NCI-H1417 (cell line): Measurements from ENCODE around the gene KCNJ18.
"Not testable (repeated sequence)": the region's sequence is repeated elsewhere in the genome, so short reads cannot be mapped to it uniquely, and the experiment has no call there.

Experiments used
- DNase-seq, 3 experiments: peaks; one replicate each; lab custom pipeline; 2025; lab: John Stamatoyannopoulos, UW

Gene KCNJ18

DNA sequence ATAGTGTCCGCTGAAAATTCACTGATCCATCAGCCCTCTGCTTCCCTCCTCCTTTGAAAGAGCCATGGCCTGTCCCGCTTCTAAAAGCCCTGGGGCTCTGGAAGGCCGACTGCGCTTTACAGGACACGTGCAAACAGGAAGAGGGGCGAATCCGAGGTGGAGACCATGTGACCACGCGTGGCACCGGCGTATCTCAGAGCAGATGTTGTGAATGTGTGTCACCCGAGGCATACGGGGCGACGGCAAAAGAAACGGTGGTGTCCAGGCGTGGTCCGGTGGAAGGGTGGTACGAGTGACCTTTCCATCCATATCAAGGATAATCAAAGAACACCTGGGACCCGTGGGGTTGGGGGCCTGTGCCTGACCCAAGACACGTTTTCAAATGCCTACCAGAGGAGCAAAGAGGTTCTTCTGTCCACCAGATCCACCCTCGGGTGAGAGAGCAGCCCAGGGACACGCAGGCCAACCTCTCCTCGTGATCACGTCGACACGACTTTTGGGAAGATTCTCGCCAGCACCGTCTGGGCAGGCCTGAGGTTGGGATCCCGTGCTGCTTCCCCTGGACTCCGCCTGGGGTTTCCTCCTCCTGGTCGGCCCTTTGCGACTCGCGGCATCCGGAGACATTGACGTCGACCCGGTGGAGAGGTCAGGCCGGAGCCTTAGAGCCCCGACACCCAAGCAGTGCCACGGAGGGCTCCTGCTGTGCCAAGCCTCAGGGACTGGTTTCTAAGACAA is 7.1 kb upstream of the KCNJ18 start:
- not testable (repeated sequence) for DNase-seq

DNA sequence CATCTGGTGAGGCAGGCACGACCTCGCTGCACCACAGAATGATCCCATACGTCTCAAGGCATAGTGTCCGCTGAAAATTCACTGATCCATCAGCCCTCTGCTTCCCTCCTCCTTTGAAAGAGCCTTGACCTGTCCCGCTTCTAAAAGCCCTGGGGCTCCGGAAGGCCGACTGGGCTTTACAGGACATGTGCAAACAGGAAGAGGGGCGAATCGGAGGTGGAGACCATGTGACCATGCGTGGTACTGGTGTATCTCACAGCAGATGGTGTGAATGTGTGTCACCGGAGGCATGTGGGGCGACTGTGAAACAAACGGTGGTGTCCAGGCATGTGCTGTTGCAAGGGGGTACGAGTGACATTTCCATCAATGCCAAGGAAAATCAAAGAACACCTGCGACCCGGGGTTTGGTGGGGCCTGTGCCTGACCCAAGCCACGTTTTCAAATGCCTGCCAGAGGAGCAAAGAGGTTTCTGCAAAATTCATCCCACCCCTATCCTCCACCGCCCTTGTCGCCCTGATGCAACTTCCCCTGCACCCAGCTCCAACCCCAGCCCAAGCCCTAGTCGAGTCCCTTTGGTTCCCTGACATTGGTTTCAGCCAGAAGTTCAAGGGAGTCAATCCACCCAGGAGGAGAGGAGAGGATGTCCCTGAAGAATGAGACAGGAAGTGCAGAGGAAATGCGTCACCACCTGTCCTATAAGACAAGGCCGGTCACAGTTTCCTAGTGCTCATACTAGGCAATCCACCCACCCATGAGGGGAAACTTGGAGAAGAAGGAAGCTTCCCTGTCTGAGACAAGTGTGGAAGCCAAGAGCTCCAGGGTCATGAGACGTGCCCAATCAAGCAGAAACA is 5.9 kb upstream of the KCNJ18 start:
- no peak for DNase-seq

DNA sequence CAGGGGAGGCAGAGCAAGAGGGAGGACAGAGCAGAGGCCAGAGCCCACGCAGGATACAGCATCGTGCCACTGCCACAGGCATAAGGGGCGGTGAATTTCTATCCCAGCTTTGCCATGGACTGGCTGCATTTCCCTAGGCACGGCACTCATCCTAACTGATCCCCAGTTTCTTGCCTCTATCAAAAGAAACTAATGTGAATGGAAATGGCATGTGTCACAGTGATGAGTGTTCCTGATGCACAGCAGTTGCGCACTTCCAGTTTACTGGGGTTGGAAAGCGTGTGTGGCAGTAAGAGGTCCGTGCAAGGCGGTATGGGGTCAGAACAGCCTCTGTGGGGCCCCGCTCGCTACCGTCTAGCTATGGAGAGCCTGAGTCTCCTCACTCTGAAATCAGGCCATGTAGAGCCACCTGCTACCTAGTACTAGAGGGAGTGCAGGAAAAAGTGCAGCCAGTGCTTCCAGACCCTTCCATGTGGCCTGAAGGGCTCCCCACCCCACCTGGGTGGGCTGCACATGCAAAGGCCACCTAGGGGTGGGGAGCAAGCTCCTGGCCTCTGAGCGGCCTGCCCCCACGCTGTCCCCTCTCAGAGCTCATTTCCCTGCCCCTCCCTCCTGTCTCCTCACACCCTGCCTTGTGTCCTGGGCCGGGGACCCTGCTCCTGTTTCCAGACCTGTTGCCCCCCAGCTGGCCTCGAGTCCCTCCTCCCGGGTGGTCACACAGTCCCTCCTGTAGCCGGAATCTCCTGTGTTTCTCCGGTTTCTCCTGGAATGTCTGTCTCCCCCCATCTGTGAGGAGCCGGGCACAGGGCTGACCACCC is 5.0 kb upstream of the KCNJ18 start:
- no peak for DNase-seq

DNA sequence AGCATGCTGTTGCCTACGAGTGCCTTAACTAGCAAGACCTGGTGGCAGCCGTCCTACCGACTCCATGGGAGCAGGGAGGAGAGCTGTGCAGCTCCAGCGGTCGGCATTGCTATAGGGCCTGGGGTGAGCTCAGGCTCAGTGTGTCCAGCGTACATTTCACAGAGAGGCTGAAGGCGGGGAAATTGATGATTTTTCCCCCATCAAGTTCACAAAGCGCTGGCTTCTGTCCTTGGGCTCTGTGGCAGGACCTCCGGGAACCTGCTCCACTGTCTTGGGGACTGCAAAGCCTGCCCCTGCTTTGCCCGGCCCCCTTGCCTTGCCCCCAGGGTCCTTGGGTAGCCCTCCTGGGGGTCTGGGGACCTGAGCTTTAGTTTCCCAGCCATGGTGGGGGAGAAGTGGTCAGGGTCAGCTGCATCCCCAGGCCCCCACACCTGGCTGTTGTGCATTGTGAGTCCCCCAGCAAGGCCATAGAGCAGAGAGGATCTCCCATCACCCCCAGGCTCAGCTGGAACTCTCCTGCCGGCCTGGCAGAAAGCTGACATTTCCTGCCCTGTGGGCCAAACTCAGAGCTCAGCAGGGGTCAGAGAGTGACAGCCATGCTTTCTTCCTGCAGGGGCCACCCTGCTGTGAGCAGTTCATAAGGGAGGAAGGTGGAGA is 3.9 kb upstream of the KCNJ18 start:
- DNase-seq, result no peak

DNA sequence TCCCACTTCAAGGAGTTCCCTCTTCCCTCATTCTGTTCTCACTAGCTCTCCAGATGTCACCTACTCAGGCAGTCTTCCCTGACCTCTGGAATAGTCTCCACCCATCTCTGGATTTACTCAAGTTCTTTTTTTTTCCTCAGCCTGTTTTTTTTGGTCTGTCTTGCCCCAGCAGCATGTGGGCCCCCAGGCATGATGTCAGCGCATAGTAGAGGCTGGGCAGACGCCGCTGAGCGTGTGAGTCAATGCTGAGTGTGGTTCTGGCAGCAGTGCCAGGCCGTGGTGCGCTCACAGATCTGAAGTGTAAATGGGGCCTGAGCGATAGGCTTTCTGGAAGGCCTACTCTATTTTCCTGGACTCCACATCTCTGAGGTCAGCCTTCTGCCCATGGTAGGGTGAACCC is 2.7 kb upstream of the KCNJ18 start:
- DNase-seq, result no peak

DNA sequence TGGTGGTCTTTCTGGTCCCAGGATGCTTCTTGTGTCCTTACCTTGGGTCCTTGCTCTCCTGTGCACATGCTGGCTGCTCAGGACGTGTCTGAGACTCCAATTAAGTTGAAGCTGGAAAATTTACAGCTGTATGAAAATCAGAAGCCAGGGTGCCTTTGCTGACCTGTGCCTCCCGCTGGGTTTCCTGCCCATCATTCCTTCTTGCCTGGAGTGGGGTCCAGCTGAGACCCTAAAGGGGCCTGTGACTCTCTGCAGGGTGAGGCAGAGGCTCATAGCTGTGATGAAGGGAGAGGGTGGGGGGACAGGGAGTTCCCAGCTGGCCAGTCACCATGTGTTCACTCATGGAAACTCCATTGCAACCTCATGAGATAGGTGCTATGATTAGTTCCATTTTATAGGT is 1.5 kb upstream of the KCNJ18 start:
- DNase-seq, result not testable (repeated sequence)

DNA sequence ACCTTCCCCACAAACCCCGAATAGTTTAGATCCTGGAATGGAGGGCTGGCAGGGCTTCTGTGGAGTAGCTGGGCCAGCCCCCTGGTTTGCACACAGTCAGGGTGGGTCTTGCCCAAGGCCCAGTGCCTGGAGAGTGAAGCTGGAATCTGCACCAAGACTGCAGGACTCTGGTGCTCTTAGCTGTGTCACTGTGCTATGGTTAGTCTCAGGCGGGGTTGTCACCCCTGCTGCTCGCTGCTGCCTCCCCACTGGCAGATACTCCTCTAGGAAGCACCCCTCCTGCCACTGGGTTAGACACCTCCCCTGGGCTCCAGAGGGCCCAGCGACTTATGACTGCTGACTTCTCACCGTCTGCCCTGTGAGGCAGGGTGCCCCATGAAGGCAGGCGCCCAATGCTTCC is 842 bp upstream of the KCNJ18 start:
- DNase-seq, result not testable (repeated sequence)

DNA sequence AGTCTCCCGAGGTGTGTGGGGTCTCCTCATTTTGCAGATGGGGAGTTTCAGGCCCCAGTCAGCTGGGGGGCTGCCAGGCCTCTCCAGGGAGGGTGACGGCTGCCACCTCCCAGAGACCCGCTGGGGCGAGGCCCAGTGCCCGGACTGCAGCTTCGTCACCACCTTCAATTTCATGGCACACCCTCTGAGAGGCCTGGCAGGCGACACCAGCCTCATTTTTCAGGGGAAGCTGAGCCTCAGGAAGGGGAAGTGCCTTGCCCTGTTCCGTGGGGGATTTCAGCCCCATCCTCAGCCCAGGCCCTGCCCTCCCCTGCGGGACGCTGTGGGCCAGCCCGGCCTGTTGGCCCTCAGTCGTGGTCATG is 362 bp downstream of the KCNJ18 start:
- DNase-seq, result not testable (repeated sequence)

DNA sequence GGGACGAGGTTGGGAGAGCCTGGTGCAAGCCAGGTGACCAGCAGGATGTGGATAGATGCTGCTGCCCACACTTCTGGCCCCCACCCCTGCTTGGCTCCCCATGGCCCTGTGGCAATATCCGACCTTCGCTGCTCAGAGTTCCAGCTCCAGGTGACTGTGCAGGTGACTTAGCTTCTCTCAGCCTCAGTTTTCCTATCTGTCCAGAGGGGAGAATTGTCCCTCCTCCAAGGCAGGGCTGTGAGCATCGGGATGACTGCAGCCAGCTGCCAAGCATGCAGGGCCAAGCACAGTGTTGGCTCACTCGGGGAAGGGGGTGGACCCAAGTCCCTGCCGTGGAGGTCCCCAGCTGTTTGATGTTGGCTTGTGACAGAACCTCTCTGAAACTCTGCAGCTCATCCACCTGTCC is 1.1 kb downstream of the KCNJ18 start:
- DNase-seq, result not testable (repeated sequence)

DNA sequence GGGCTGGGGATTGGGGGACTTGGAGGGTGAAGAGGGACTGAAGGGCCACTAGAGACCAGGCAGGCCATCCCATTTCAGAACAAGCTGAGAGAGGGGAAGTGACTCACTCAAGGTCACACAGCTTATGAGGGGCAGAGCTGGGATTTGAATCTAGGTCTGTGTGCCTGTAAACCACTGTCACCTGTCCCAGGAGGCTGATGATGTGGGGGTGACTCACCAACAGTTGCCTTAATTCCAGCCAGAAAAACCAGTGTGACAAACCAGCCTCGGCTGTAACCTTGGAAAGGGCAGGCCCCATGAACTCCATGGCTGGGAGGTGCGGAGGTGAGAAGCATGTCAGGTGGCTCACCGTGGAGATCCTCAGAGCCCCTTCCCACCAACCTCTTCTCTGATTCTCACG is 1.6 kb downstream of the KCNJ18 start:
- not testable (repeated sequence) for DNase-seq

DNA sequence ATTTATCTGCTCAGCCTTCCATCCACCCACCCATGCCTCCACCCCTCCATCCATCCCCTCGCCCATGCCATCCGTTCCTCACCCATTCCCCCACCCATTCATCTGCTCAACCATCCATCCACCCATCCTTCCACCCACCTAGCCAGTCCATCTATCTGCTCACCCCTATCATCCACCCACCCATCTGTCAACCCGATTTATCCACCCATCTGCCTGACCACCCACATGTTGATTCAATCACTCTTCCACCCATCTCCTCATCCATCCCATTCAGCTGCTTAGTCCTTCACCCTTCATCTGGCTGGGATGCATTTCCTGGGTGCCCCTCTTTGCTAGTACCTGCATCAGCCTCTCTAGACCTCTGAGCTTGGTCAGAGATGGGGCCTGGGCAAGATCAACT is 3.9 kb downstream of the KCNJ18 start:
- not testable (repeated sequence) for DNase-seq

DNA sequence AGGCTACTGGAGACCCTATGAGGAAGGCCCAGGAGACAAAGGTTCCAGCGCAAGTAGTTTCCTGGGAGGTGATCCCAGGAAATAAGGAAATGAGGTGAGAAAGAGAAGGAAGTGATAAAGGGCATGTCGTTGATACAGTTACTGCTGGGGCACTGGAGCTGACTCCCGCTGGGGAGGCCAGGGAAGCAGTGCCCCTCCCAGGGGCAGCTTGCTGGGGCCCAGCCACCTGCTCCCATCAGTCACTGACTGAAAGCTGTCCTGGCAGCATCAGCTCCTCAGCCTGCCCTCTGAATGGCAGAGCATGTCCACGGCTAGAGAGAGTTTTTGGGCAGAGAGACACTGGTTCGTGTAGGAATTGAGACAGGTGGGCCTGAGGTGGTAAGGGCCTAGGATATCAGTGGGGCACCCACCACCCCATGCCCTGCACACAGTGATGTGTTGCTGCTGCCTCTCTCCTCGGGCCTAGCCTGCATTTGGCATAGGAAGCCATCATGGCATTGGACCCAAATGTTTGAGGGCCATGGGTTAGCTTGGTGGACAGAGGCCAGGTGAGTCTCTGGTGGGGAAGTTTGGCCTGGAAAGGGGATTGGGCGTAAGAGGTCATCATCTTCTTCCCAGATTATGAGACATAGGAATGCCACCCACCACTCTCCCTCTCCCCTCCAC is 4.7 kb downstream of the KCNJ18 start:
- DNase-seq, result not testable (repeated sequence)

DNA sequence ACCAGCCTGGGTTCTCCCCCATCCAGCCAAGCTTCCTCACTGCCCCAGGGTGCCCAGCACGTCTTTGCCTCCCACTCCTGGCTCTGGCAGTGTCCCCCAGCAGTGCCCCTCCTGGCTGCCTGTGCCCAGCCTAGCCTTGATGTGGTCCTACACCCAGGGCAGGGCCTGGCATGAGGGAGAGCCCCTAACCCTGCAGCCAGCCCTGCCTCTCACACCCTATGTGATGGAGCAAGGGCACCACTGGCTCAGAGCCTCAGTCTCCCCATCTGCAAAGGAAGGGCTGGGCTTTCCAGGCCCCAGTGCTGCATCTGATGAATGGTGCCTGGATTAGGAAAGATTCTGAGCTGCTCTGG is 5.2 kb downstream of the KCNJ18 start:
- DNase-seq, result not testable (repeated sequence)

DNA sequence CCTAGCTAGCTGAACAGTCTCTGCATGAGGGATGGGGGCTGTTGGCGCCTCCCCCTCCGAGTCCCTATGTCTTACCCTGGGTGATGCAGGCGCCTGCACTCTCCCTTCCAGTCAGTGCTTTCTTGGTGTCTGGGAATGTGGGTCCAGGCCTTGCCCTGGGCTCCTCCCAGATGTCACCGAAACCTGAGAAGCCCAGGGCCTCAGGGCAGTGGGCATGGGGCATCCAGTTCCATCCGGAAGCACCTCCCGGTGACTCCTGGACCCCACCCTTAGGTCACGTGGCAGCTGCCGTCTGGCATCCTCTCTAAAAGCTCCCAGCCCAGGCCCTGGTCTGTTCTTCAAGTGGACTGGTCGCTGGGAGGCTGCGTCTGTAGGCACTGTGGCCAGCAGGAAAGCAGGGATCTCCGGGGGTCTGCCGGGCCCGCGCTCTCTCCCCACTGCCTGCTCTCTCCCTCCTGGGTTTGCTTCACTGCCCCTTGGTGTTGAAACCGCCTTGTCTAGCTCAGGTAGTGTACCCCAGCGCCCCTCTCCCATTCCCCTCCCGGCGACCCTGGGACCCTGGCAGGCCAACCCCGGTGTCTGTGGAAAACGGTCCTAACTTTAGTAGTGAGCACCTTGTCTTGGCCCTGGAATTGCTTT is 6.2 kb downstream of the KCNJ18 start:
- DNase-seq, result not testable (repeated sequence)

DNA sequence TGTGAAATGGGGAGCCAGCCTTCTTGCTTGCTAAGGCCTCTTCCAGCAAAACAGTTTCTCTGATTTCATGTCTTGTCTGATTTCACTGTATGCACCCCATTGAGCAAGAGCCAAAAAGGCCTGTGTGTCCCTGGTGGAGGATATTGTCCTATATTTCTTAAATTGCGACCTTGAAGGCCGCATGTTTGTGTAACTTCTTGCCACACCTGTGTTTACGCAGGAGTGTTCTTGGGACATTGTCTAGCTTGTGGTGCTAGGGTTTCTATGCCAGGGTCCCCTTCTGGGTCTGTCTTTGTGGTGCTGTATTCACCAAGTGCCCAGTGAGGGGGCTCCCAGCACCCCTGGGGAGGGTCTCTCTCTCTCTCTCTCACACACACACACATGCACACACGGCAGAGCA is 6.8 kb downstream of the KCNJ18 start:
- not testable (repeated sequence) for DNase-seq

DNA sequence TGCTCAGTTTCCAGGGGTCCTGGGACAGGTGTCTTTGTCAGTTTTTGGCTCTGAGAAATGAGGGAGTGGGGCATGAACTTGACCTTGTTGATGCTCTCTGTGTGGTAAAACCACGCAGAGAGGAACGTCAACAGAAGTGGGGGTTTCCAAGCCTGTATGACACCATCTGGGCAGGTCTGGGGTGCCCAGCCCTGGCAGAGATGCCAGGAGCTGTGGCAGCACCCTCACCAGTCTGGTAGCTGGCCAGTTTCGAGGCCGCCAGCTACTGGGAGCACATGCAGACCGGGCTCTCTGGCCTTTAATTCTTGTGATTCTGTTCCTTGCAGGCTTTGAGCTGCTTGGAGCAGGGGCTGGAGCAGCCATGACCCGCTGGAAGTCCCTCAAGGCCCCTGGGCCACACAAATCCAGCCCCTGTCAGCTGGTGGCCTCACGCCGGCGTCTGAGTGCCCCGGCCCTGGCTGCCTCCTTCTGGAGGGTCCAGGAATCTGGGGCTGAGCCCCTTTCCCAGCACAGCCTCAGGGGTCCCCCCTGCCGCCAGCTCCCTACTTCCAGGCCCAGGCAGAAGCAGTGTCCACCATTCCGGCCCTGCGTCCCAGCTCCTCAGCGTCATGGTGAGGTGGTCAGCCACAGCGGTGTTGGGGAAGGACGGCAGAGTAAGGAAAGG is 7.4 kb downstream of the KCNJ18 start:
- not testable (repeated sequence) for DNase-seq

DNA sequence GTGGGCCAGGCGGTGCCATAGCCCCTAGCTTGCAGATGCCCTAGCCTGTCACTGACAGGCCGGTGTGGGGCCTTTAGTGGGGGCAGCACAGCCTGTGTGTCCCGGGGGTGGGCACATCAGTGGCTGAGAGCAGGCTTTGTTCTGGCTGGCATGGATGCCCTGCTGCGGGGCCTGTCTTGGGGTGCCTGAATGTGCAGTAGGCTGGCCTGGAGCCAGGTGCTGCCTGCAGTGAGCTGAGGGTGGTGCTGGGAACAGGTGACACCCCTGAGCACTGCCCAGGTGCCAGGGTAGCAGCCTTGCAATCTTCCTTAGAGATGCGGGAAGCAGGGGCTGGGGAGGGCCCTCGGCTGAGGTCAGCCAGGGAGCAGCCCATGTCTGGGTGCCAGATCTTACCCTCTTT is 8.8 kb downstream of the KCNJ18 start:
- DNase-seq, result not testable (repeated sequence)

DNA sequence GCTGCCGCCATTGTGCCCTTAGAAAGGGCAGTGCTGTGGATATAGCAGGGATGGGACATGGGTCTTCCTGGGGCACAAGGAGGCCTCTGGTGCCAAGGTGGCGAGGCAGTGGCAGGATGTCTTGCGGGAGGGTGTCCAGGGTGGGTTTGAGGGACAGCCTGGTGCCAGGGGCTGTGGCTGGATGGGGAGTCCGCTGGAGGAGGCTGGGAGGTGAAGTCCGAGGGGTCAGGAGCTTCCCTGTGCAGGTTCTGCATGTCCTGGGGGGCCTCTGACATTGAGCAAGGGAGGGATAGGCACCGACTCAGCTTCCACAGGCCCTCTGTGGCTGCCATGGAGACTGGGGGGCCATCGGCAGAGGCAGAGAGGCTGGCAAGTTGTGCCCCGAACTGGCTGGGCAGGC is 9.7 kb downstream of the KCNJ18 start:
- not testable (repeated sequence) for DNase-seq

DNA sequence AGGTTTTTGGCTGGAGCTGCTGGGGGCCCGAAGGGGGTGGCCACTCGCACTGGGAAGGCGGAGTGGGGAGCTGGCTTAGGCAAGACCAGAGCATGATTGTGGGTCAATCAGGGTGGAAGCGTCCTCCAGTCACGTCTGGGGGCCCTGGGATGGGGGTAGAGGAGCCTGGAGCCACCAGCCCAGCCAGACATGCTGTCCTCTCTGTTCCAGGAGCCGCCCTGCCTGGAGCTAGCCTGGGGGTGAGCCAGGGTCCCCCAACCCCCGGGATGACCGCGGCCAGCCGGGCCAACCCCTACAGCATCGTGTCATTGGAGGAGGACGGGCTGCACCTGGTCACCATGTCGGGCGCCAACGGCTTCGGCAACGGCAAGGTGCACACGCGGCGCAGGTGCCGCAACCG is 10.2 kb downstream of the KCNJ18 start:
- DNase-seq, result not testable (repeated sequence)

DNA sequence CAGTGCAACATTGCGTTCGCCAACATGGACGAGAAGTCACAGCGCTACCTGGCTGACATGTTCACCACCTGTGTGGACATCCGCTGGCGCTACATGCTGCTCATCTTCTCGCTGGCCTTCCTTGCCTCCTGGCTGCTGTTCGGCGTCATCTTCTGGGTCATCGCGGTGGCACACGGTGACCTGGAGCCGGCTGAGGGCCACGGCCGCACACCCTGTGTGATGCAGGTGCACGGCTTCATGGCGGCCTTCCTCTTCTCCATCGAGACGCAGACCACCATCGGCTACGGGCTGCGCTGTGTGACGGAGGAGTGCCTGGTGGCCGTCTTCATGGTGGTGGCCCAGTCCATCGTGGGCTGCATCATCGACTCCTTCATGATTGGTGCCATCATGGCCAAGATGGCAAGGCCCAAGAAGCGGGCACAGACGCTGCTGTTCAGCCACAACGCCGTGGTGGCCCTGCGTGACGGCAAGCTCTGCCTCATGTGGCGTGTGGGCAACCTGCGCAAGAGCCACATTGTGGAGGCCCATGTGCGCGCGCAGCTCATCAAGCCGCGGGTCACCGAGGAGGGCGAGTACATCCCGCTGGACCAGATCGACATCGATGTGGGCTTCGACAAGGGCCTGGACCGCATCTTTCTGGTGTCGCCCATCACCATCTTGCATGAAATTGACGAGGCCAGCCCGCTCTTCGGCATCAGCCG is 10.8 kb downstream of the KCNJ18 start:
- DNase-seq, result not testable (repeated sequence)
